Stomach (tissue), 4 donors: ENCODE data around the gene DIAPH2.

Experiments used
- CTCF ChIP-seq, 7 experiments: fragments of 450-650 bp in 4 of 7; fragments of 200-600 bp in 3 of 7; sonication (generic) in 3 of 7; IDR thresholded peaks; one replicate each; pipeline ENCODE4 v1.5.1; 2016 to 2019; ENCODE audit warnings: antibody characterized with exemption in 7 of 7, control low read depth in 2 of 7, mild to moderate bottlenecking in 1 of 7
- EP300 ChIP-seq: sonication (generic); formaldehyde crosslinking; IDR thresholded peaks from one replicate; pipeline ENCODE4 v1.6.1; 2017; ENCODE audit warnings: antibody characterized with exemption
- POLR2A ChIP-seq, 4 donors: fragments of 450-650 bp; IDR thresholded peaks; one replicate each; pipeline ENCODE4 v1.6.1; 2016; ENCODE audit warnings: antibody characterized with exemption in 4 of 4, control low read depth in 2 of 4, mild to moderate bottlenecking in 1 of 4, moderate library complexity in 1 of 4
- POLR2AphosphoS5 ChIP-seq, 3 donors: sonication (generic); formaldehyde crosslinking; IDR thresholded peaks; one replicate each; pipeline ENCODE4 v1.6.1; 2016; ENCODE audit warnings: antibody characterized with exemption in 3 of 3

- TF ChIP-seq CTCF (IDR thresholded peaks at IDR 0.05) (no peak), EP300 (no peak), POLR2A (IDR thresholded peaks at IDR 0.05) (no peak), POLR2AphosphoS5 (IDR thresholded peaks at IDR 0.05) (no peak)
These were observed 295.1 kb downstream of the DIAPH2 start for GRCh38 chrX:96979766-96980165.
